K562 treated with DMSO at 1 percent for 12 hours (cell line): ENCODE results near the gene SLC66A2. TPM values are rescaled to one million over a fixed set of nuclear protein-coding genes. Genes with fewer than 3 reads are reported as not detected.

Experiments
- total RNA-seq: library from RNA; unstranded; fragments of 300-600 nt; gene quantifications from 2 replicates; pipeline ENCODE4 v1.2.3, GENCODE V29; 2022; ENCODE audit not compliant: insufficient read depth

SLC66A2 gene
- 20.2 and 24.2 TPM in 2 replicates for total RNA-seq

DNA sequence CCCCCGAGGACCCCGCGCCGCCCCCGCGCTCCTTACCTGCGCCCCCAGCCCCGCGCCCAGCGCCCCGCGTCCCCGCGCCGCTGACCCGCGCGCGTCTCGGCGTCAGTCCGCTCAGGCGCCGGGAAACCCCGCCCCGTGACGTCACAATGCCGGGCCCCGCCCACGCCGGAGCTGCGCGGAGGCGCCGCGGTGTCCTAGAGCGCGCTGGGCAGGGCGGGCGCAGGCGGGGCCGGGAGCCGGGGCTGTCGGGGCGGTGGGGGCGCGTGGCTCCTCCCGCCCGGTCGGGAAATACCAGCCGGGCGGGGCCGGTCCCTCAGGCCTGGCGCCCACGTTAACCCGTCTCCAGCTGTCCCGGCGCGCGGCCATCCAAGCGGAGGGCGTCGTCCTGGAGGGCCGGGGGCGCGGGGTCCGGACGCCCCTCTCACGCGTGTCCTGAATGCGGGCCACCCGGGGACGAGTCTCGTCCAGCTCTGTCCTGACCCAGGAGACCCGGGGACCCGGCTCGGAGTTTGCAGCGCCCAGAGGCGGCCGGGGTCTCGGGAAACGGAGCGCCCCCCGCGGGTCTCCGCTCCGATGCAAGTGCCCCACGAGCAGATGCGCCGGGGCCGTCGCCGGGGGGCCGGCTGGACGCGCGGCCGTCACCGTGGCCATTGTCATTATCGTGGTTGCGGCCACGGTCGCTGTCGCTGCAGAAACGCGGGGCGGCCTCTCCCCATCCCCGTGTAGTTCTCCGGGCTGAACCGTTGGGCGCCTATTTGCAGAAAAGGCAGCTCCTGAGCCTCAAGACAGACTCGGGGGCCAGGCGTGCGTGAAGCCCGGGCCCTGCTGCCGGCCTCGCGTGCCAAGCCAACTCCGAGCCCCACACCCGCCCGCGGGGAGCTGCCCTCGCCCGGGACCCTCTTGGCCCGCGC is at the start of gene SLC66A2:
TSS of gene SLC66A2 (minus strand) at position 109 of the 911 bp plus-strand sequence. CDS start 727 bp downstream, outside the sequence.

GRCh38 chr18:79988451-79989194 is 37.2 kb upstream of the SLC66A2 start, which contains the start of gene TXNL4A:
Gene TXNL4A, minus strand, starts transcription at chr18:79988563. Its CDS starts 171 bp downstream, at chr18:79988392.

GRCh38 chr18:79964330-79965118 is 13.1 kb upstream of the SLC66A2 start, which contains the start of gene HSBP1L1:
Gene HSBP1L1, plus strand, starts transcription at chr18:79964643. Its CDS starts 93 bp downstream, at chr18:79964736.

Other genes starting within 250 kb of the SLC66A2 start
- gene KCNG2, start 153.7 kb downstream of the SLC66A2 start, total RNA-seq: not detected in 2 replicates
- 0.99 TPM in 1 of 2 replicates, not detected in the other for gene HSBP1L1, start 13.0 kb upstream of the SLC66A2 start, total RNA-seq
- 70.2 and 87.1 TPM in 2 replicates for gene TXNL4A, start 36.9 kb upstream of the SLC66A2 start, total RNA-seq
- 7.9 and 9.8 TPM in 2 replicates for gene RBFA, start 82.8 kb upstream of the SLC66A2 start, total RNA-seq
- gene ADNP2, start 157.6 kb upstream of the SLC66A2 start, total RNA-seq: 5.9 and 22.3 TPM in 2 replicates